GM19397 (cell line): ENCODE measurements around the gene SCGB1A1.

Source experiments
- ATAC-seq: cut with Tn5 transposase; IDR thresholded peaks from one replicate; pipeline ENCODE4 v1.9.1; 2021; ENCODE audit warnings: mild to moderate bottlenecking, moderate library complexity; ENCODE audit not compliant: unreplicated experiment

Gene SCGB1A1

DNA sequence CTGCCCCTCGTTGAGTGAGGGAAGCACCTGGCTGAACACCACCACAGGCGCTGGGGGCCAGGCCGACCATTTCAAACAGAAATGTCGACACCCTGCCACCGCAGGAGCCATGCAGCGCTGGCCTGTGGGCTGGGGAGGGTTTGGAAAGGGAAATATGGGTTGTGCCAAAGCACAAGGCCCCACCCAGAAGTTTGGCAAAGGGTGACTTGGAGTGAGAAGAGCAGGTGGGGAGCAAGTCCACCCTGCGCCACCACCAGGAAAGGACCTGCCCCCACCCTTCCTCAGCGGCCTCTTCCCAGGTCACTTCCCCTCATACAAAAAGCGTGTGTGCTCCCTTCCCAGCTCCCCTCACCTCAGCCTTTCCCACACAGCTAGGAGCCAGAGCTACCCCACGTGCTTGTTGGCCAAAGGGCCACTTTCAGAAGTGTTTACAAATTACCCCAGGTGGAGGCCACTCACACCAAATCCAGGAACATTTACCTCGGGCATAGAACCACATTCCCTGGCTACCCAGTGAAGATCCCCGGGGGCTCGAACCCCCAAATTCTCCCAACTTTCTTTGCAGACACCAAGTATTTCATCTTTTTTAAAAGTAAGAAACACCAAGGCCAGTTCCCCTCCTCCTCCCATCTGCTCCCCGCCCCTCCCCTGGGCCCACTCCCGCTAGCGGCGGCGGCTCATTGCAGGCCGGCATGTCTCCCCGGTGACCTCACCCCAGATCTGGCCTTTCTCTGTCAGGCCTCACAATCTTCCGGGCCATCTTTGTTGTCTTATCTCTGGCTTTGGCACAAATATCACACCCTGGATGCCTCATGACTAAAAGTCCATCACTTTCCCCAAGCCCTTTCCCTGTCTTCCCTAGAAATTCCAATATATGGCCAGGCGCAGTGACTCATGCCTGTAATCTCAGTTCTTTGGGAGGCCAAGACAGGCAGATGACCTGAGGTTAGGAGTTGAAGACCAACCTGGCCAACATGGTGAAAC, 20.5 kb upstream of the SCGB1A1 start:
- no peak for ATAC-seq

- no peak for ATAC-seq
Observed at GRCh38 chr11:62399172-62399877, 19.5 kb upstream of the SCGB1A1 start.

DNA sequence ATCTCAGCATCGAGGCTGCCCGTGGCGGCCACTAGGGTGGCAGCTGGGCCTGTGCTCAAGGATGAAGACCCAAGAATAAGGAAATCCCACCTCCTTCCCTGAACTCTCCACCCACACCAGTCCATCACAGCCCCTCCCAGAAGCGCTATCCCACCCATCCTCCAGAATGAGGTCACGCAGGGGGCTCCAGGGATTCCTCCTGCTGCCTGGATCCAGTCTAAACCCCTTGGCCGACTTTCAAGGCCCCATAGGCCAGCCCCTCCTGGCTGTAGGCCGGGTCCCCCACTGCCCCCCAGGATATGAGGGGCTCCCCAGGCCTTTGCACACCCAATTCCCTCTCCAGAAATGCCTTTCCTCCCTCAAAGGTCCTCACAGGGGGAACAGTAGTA, 19.0 kb upstream of the SCGB1A1 start:
- no peak for ATAC-seq

GRCh38 chr11:62400281-62400680, 18.6 kb upstream of the SCGB1A1 start:
- no peak for ATAC-seq

- no peak for ATAC-seq
Observed at GRCh38 chr11:62400760-62401159, 18.1 kb upstream of the SCGB1A1 start.

- ATAC-seq = no peak
Observed at GRCh38 chr11:62401356-62401755, 17.5 kb upstream of the SCGB1A1 start.

- ATAC-seq = no peak
Observed at GRCh38 chr11:62401811-62402210, 17.0 kb upstream of the SCGB1A1 start.

DNA sequence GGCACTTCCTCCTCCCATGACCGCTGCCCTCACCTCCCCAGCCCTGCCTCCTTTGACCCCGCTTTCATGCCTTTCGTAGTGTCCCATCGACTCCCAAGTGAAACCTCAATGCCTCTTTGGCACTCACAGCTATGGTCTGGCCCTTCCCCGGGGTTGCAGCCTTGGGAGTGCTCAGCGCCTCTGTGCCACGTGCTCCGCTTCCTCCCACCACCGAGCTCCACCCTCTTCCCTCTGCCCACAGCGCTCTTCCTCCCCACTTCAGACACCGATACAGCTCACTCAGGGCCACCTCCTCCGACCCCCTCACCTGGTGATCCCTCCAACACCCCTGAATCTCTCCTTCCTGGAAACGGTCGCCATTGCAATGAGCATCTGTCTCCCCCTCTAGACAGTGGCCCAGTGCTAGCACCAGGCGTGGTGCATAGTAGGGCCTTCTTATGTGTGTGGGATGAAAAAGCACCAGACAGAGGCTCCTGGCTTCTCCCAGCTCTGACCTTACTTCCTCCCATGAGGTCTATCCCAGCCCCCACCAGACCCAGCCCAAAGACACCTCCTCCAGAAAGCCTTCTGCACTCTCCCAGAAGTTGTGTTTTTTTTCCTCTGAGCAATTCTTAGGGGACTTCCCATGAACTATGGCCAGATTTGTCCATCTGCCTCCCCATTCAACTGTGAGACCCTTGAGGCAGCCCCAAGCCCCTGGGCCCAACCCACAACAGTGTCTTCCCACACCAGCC, 16.4 kb upstream of the SCGB1A1 start:
- no peak for ATAC-seq

GRCh38 chr11:62402960-62403730, 15.7 kb upstream of the SCGB1A1 start:
- ATAC-seq = no peak

DNA sequence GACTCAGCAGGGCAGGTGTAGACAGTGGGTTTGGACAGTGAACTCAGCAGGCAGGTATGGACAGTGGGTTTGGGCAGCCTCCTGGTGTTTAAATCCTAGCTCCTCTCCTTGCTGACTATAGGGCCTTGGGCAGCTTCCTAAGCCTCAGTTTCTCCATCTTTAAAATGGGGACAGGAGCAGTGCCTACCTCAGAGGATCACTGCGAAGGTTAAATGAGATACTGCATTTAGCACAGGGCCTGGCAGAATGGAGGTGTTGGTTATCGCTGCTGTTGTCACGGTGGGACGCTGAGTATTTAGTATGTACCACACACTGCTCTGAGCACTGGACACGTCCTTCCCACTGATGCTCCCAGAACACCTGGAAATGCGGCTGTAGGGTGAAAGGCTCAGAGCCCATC, 14.4 kb upstream of the SCGB1A1 start:
- ATAC-seq = no peak

DNA sequence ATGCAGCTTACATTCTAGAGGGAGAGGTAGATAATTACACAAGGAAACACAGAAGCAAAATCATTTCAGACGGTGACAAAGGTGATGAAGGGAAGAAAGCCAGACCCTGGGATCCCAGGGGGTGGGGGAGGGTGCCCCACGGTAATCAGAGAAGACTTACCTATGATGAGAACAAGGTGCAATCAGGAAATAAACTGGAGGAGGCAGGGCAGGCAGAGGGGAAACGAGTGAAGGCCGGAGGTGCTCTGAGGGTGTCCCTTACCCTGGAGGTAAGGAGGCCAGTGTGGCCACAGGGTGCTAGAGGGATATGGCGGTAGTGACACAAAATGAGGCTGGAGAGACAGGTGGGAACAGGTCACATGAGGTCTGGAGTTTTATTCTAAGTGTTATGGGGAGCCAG, 13.9 kb upstream of the SCGB1A1 start:
- ATAC-seq = no peak

- no peak for ATAC-seq
Observed at GRCh38 chr11:62406034-62406433, 12.8 kb upstream of the SCGB1A1 start.

DNA sequence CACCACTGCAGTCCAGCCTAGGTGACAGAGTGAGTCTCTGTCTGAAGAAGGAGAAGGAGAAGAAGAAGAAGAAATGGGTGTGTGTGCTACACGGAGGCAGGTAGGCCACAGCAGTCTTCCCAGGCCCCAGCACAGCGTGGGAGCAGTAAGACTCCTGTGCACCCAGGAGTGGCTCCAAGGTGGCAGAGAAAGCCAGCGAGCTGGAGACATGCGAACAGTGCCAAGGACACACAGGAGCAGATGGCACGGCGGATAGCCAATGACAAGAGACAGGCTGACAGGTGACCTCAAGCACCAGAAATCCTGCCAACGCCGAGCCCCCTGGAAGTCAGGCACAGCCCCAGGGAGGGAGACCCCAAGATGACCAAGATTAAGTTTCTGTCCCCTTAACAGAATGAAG, 9.0 kb upstream of the SCGB1A1 start:
- ATAC-seq = no peak

- ATAC-seq = no peak
Observed at GRCh38 chr11:62410972-62411371, 7.9 kb upstream of the SCGB1A1 start.

DNA sequence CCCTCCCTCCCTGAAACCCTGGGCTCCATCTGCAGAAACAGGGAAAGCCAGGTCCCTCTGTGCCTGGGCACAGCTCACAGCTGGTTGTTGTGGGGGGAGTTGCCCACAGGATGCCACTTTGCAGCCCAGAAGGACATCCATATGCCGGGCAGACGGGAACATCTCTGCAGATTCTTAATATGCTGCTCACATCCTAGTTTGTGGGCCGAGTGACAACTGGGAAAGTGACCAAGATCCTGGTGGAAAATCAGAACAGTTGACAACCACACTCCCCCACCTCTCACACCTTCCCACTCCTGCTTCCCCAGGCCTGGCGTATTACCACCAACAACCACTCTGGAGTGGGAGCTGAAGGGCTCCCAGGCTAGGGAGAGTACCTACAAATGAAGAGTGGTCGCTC, 7.3 kb upstream of the SCGB1A1 start:
- no peak for ATAC-seq

DNA sequence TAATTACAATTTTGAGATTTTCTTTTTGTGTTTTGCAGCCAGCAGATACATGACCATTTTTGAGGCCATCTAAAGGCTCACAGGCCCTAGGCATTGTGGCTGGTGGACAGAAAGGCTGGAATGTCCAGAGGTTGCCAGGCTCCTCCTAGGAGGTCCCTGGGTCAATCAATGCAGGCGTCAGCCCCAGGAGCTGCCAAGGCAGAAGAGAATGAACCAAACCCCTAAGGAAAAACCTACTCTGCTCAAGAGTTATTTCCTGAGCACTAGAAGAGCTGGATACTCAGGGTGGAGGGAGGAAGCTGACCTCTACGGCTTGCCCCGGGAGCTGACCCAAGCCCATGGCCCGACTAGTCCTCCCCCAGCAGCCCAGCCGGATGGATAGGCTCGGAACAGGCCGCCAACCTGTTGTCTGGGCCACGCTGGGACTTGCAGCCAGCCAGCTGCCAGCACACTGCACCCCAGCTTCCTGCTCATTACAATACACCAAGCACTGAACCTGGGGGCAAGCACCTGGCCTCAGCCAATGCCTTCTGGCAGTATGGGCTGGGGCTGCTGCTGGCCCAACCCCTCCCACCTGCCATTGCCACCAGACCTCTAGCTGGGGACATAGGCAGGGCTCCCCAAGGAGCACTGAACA, 5.7 kb upstream of the SCGB1A1 start:
- no peak for ATAC-seq

DNA sequence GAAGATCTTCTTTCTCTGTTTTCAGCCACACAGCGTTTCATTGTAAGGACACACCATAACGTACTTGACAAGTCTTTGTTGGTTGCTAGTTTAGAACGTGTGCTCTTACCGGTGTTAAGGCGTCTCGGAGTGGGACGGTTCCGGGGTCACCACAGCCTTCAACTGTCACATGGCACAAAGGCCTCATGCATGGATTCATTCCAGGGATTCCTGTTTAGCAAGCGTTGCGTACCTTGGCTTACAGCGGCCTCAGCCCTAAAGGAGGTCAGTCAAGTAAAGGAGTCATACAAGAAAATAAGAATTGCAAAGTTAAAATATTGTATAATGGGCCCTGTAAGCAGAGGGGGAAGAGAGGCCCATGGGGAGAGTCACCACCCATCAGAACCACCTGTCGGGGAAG, 2.2 kb upstream of the SCGB1A1 start:
- ATAC-seq = no peak

GRCh38 chr11:62418136-62418535, 697 bp upstream of the SCGB1A1 start:
- no peak for ATAC-seq

GRCh38 chr11:62419314-62419929, 589 bp downstream of the SCGB1A1 start:
- ATAC-seq = no peak

- no peak for ATAC-seq
Observed at GRCh38 chr11:62419943-62420342, 1.1 kb downstream of the SCGB1A1 start.
